ENCODE measurements around the gene ST6GAL2. TPM values are rescaled to one million over a fixed set of nuclear protein-coding genes. Genes with fewer than 3 reads are reported as not detected.

ST6GAL2 gene
- total and polyA plus RNA-seq, 2 experiments from 2014 or later: 13.4 to 25.7 TPM

GRCh38 chr2:106800180-106800579 lies 85.8 kb downstream of the ST6GAL2 start (continued):
- TF ChIP-seq EZH2 (IDR thresholded peaks at IDR 0.05; ENCODE audit: low read depth, unreplicated experiment) (no peak), STAT1 (IDR thresholded peaks at IDR 0.05; ENCODE audit: unreplicated experiment) (no peak), ZNF114 (CRISPR knock-in tag; IDR thresholded peaks at IDR 0.05) (no peak), JUNB (IDR thresholded peaks at IDR 0.05; ENCODE audit: unreplicated experiment) (no peak), ZNF331 (CRISPR knock-in tag; IDR thresholded peaks at IDR 0.05; ENCODE audit: low read depth) (no peak), CTCF (conservative IDR thresholded peaks at IDR 0.05; ENCODE audit: low read depth in 2 of 2) (no peak), CREB1 (CRISPR knock-in tag; IDR thresholded peaks at IDR 0.05; ENCODE audit: low read depth) (no peak), ETS1 (IDR thresholded peaks at IDR 0.05) (no peak), REST (IDR thresholded peaks at IDR 0.05; ENCODE audit: unreplicated experiment) (no peak)

GRCh38 chr2:106798826-106799552 lies 87.0 kb downstream of the ST6GAL2 start:
- no peaks in the 10 kb centered on the region for H4K20me1 ChIP-seq (replicated peaks; ENCODE audit: insufficient read depth)
- peaks cover 4% of the 10 kb centered on the region; the same call in 1 of the 2 replicates for H3K9me2 ChIP-seq (ENCODE audit: insufficient read depth)
- no peak overlapping the region for H3K4me2 ChIP-seq
- H3K79me2 ChIP-seq (replicated peaks; ENCODE audit: insufficient read depth): no peaks in the 10 kb centered on the region
- no peaks in the 10 kb centered on the region for H3K27me3 ChIP-seq (ENCODE audit: insufficient read depth)
- H2AFZ ChIP-seq: no peak overlapping the region
- Mint-ChIP-seq H3K4me1 (peaks cover 10% of the 10 kb centered on the region), H3K4me3 (no peak overlapping the region), H3K36me3 (ENCODE audit: low read depth) (peaks cover 8% of the 10 kb centered on the region), H3K9me3 (peaks cover 2% of the 10 kb centered on the region; the same call in 1 of the 3 replicates), H3K27me3 (ENCODE audit: insufficient read depth, low read depth, poor library complexity) (no peaks in the 10 kb centered on the region), H3K27ac (no peak overlapping the region)
- H3K36me3 ChIP-seq (ENCODE audit: insufficient read depth): no peaks in the 10 kb centered on the region
- no peaks in the 10 kb centered on the region for H3F3A ChIP-seq (replicated peaks; ENCODE audit: low read depth)
- no peak for DNase-seq (ENCODE audit: low spot score)
- no peak for ATAC-seq
- no peaks in the 10 kb centered on the region for H3K4me1 ChIP-seq (ENCODE audit: insufficient read depth)
- H3K27ac ChIP-seq (ENCODE audit: low read depth): no peak overlapping the region
- no peak overlapping the region for H3K4me3 ChIP-seq
- no peak for TF ChIP-seq ZNF331 (CRISPR knock-in tag; IDR thresholded peaks at IDR 0.05; ENCODE audit: low read depth)
- TF ChIP-seq ZNF462 (CRISPR knock-in tag; IDR thresholded peaks at IDR 0.05): no peak
